ENCODE results near the gene MUC5B.

DNA sequence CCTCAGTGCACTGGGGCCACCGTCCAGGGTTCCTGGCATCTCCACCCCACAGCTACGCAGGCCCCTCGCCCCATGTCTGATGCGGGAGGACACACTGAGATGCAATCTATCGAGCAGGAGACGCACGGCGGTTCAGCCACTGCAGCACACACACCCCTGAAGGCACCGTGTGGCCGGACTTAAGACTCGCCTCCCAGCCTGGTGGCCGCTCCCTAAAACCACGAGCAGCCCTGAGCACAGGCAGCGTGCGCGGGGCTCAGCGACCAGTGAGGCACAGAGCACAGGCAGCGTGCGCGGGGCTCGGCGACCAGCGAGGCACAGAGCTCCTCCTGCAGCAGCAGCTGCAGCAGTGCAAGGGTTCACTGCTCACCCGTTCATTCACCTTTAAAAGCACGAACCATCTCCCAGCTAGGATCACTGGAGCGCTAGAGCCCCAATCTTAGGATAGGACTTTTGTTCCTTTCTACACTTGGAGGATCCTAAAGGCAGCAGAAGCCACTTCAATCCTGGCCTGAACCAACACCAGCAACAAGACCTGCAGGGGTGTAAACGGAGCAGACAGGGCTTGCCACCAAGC, 55.2 kb downstream of the MUC5B start:
- TF ChIP-seq, protein P1, sequence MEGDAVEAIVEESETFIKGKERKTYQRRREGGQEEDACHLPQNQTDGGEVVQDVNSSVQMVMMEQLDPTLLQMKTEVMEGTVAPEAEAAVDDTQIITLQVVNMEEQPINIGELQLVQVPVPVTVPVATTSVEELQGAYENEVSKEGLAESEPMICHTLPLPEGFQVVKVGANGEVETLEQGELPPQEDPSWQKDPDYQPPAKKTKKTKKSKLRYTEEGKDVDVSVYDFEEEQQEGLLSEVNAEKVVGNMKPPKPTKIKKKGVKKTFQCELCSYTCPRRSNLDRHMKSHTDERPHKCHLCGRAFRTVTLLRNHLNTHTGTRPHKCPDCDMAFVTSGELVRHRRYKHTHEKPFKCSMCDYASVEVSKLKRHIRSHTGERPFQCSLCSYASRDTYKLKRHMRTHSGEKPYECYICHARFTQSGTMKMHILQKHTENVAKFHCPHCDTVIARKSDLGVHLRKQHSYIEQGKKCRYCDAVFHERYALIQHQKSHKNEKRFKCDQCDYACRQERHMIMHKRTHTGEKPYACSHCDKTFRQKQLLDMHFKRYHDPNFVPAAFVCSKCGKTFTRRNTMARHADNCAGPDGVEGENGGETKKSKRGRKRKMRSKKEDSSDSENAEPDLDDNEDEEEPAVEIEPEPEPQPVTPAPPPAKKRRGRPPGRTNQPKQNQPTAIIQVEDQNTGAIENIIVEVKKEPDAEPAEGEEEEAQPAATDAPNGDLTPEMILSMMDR (IDR thresholded peaks at IDR 0.05), result no peak
- TF ChIP-seq EZH2 (IDR thresholded peaks at IDR 0.05; ENCODE audit: borderline replicate concordance, insufficient read depth, low read depth, low read length, poor library complexity, severe bottlenecking), result no peak

All from B cell (primary cell).